CD4-positive, alpha-beta T cell (primary cell): ENCODE results near the gene PLXDC1. TPM values are rescaled to one million over a fixed set of nuclear protein-coding genes. Genes with fewer than 3 reads are reported as not detected.

Source experiments
- ATAC-seq: fragments of 200-7000 bp; cut with Tn5 transposase; one replicate; pipeline ENCODE4 v1.10.0; 2022; ENCODE audit warnings: mild to moderate bottlenecking; ENCODE audit not compliant: poor library complexity
- CTCF ChIA-PET: fragments of 350-600 bp; sonication (Branson Sonifier 250); formaldehyde crosslinking; loops from one replicate; lab custom pipeline; 2021; ENCODE audit warnings: antibody characterized with exemption, inconsistent platforms; lab: Charles Lee
- POLR2A ChIA-PET: fragments of 350-600 bp; sonication (Branson Sonifier 250); formaldehyde crosslinking; loops from one replicate; lab custom pipeline; 2021; ENCODE audit warnings: antibody characterized with exemption, inconsistent platforms; lab: Charles Lee
- DNase-seq, 14 experiments: peaks; one replicate each; pipeline ENCODE4 v3.0.0-alpha.2; 2013 to 2020; ENCODE audit warnings: mixed read lengths in 2 of 14
- H3K27ac ChIP-seq, 2 donors: one replicate each; pipeline versions ENCODE4 v1.5.1 to v1.7.0; 2013; ENCODE audit warnings: low read length in 2 of 2, low read depth in 1 of 2, mild to moderate bottlenecking in 1 of 2
- H3K27me3 ChIP-seq, 2 experiments: 1 replicate in 1 of 2; 2 replicates in 1 of 2; pipeline versions ENCODE4 v1.6.1 to v1.7.0; 2013; ENCODE audit warnings: low read length in 2 of 2, control low read depth in 1 of 2, mild to moderate bottlenecking in 1 of 2, moderate library complexity in 1 of 2; ENCODE audit not compliant: insufficient read depth in 2 of 2, control insufficient read depth in 1 of 2
- H3K36me3 ChIP-seq: one replicate; pipeline ENCODE4 v1.6.1; 2013; ENCODE audit warnings: low read length, control low read depth; ENCODE audit not compliant: insufficient read depth
- H3K4me1 ChIP-seq: one replicate; pipeline ENCODE4 v1.6.1; 2013; ENCODE audit warnings: low read length, control low read depth; ENCODE audit not compliant: insufficient read depth
- H3K4me3 ChIP-seq: one replicate; pipeline ENCODE4 v1.5.1; 2013; ENCODE audit warnings: mild to moderate bottlenecking, low read length, moderate library complexity
- H3K9me3 ChIP-seq, 2 experiments: 1 replicate in 1 of 2; 2 replicates in 1 of 2; pipeline versions ENCODE4 v1.6.1 to v1.7.0; 2013; ENCODE audit warnings: low read length in 2 of 2, mild to moderate bottlenecking in 2 of 2, control low read depth in 1 of 2, moderate library complexity in 1 of 2; ENCODE audit not compliant: control insufficient read depth in 1 of 2, insufficient read depth in 1 of 2
- H3K27ac Mint-ChIP-seq: one replicate; pipeline ENCODE4 v1.8.0; 2020; ENCODE audit warnings: mixed read lengths
- H3K27me3 Mint-ChIP-seq: one replicate; pipeline ENCODE4 v1.8.0; 2021; ENCODE audit warnings: mixed read lengths
- H3K36me3 Mint-ChIP-seq: one replicate; pipeline ENCODE4 v1.8.0; 2021; ENCODE audit warnings: low read depth, mixed read lengths
- H3K4me1 Mint-ChIP-seq: one replicate; pipeline ENCODE4 v1.8.0; 2021; ENCODE audit warnings: low read depth, mixed read lengths
- H3K4me3 Mint-ChIP-seq: one replicate; pipeline ENCODE4 v1.8.0; 2020; ENCODE audit warnings: mild to moderate bottlenecking, mixed read lengths
- H3K9me3 Mint-ChIP-seq: one replicate; pipeline ENCODE4 v1.8.0; 2020; ENCODE audit warnings: mixed read lengths
- intact Hi-C, 2 experiments: fragments of 100-400 bp; cut with DNase I in 1 of 2; cut with micrococcal nuclease in 1 of 2; formaldehyde crosslinking; loops; one replicate each; pipeline versions ENCODE4 v1.15.1 to v1.9.0; 2023 to 2025; cut with DNase I, micrococcal nuclease
- total RNA-seq, 174 experiments: library from RNA in 2 of 174; stranded (reverse) in 2 of 174; gene quantifications; one replicate each; pipeline ENCODE4 v1.2.3 and lab custom pipeline; 2021 to 2026
- TF ChIP-seq, protein P1 (sequence below): fragments of 200-600 bp; IDR thresholded peaks from one replicate; pipeline ENCODE4 v1.8.0; 2022; ENCODE audit warnings: antibody characterized with exemption, mild to moderate bottlenecking

PLXDC1 gene
- total RNA-seq, 2 experiments from 2014 or later = 66.7 to 67.6 TPM

DNA sequence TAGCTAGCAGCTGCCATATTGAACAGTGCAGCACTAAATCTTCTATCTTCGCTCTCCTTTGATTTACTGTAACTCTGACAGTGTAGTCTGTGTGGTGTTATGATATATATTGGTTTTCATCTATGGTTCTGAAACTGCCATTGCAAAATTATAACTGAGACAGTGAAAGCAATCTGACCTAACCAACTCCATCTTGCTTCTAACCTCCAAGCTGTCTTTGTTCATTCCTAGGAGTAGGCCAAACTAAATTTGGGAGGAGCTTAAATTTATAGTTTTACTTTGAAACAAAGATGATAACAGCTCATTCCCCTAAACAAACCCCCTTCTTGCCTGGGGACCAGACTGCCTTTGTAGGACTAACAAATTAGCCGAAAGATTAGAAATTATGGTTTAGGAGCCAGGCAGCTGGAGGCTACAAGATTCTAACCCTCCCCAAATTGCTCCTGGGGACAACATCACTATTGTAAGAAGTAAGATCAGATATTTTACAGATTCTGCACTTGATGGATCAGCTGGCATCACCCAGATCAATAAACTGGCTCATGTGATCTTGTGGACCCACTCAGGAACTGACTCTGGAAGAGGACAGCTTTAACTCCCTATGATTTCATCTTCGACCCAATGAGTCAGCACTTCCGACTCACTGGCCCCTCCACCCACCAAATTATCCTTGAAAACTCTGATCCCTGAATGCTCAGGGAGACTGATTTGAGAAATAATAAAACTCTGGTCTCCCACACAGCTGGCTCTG, 137.2 kb downstream of the PLXDC1 start:
- ATAC-seq (no peak), DNase-seq (no peak)
- Histone ChIP-seq H3K9me3 (no peaks in the 10 kb centered on the region), H3K4me1 (peaks cover 31% of the 10 kb centered on the region), H3K27ac (no peak overlapping the region), H3K36me3 (no peaks in the 10 kb centered on the region), H3K27me3 (no peaks in the 10 kb centered on the region), H3K4me3 (no peak overlapping the region)
- Mint-ChIP-seq H3K4me1 (peaks cover 30% of the 10 kb centered on the region), H3K4me3 (no peak overlapping the region), H3K36me3 (no peaks in the 10 kb centered on the region), H3K27me3 (no peaks in the 10 kb centered on the region), H3K9me3 (no peaks in the 10 kb centered on the region), H3K27ac (peak overlapping the region; percentile 92)
- ChIA-PET POLR2A (interaction anchor here (0.8 to 1.4 kb wide), 2 partner anchors 43 to 47 kb away, joined by 3 read pairs; partner anchors contain the start of gene FBXO47), CTCF (interaction anchor here (0.6 kb wide), 1 partner anchor 400 kb away, joined by 3 read pairs; no protein-coding TSS in a partner anchor)
- TF ChIP-seq, protein P1, sequence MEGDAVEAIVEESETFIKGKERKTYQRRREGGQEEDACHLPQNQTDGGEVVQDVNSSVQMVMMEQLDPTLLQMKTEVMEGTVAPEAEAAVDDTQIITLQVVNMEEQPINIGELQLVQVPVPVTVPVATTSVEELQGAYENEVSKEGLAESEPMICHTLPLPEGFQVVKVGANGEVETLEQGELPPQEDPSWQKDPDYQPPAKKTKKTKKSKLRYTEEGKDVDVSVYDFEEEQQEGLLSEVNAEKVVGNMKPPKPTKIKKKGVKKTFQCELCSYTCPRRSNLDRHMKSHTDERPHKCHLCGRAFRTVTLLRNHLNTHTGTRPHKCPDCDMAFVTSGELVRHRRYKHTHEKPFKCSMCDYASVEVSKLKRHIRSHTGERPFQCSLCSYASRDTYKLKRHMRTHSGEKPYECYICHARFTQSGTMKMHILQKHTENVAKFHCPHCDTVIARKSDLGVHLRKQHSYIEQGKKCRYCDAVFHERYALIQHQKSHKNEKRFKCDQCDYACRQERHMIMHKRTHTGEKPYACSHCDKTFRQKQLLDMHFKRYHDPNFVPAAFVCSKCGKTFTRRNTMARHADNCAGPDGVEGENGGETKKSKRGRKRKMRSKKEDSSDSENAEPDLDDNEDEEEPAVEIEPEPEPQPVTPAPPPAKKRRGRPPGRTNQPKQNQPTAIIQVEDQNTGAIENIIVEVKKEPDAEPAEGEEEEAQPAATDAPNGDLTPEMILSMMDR = no peak
- intact Hi-C loops = no loop called here

Other genes with a start within 250 kb of the PLXDC1 start
- gene FBXO47, start 184.2 kb downstream of the PLXDC1 start, total RNA-seq = not detected
- gene ARL5C, start 14.5 kb upstream of the PLXDC1 start, total RNA-seq = not detected
- 10 to 100 TPM; 14.9 to 15.5 TPM for gene CACNB1, start 46.0 kb upstream of the PLXDC1 start, total RNA-seq
- 1,000 to 10,000 TPM; 3,527 to 3,670 TPM for gene RPL19, start 48.6 kb upstream of the PLXDC1 start, total RNA-seq
- gene STAC2, start 74.3 kb upstream of the PLXDC1 start, total RNA-seq = not detected
- gene FBXL20, start 250.0 kb upstream of the PLXDC1 start, total RNA-seq = 10 to 100 TPM; 16.7 to 17.1 TPM